ENCODE results near the gene BACH2. TPM values are rescaled to one million over a fixed set of nuclear protein-coding genes. Genes with fewer than 3 reads are reported as not detected.

The BACH2 gene
- total and polyA plus RNA-seq, 4 experiments from 2014 or later = 6.5 to 48.0 (median 25.8) TPM

GRCh38 chr6:90044833-90045381, 251.7 kb downstream of the BACH2 start:
- H3K4me3 Mint-ChIP-seq = no peak overlapping the region
- H3K9me3 Mint-ChIP-seq = no peaks in the 10 kb centered on the region
- no peaks in the 10 kb centered on the region for H3K27me3 Mint-ChIP-seq
- DNase-seq = no peak
- peaks cover 10 to 22% of the 10 kb centered on the region in 2 donors for H3K36me3 Mint-ChIP-seq
- H3K36me3 ChIP-seq (ENCODE audit: insufficient read depth, low read length) = no peaks in the 10 kb centered on the region
- no peak overlapping the region for H3K27ac ChIP-seq (ENCODE audit: low read depth, low read length)
- intact Hi-C loops (cut with micrococcal nuclease) = no loop called here
- ChIA-PET POLR2A (ENCODE audit: partially characterized antibody) (no interaction called here), CTCF (ENCODE audit: partially characterized antibody) (no interaction called here)
- H3K4me1 ChIP-seq (ENCODE audit: insufficient read depth, low read length) = peaks cover 28% of the 10 kb centered on the region
- H3K9me3 ChIP-seq (ENCODE audit: control insufficient read depth in 1 of 2, low read length in 2 of 2) = no peaks in the 10 kb centered on the region
- H3K27ac Mint-ChIP-seq = peak overlapping the region in 1 of 7 donors; percentile 30
- no peaks in the 10 kb centered on the region for H3K27me3 ChIP-seq (ENCODE audit: insufficient read depth, low read length)
- H3K4me1 Mint-ChIP-seq = peaks cover 13 to 18% (median 17%) of the 10 kb centered on the region in 4 donors
- no peak overlapping the region for H3K4me3 ChIP-seq (ENCODE audit: low read length in 2 of 2)

GRCh38 chr6:90044182-90044832, 252.3 kb downstream of the BACH2 start:
- peaks cover 10 to 22% of the 10 kb centered on the region in 2 donors for H3K36me3 Mint-ChIP-seq
- POLR2A ChIA-PET (ENCODE audit: partially characterized antibody) = interaction anchor here (1.1 kb wide), 1 partner anchor 92 kb away, joined by 3 read pairs; no protein-coding TSS in a partner anchor
- no peaks in the 10 kb centered on the region for H3K9me3 Mint-ChIP-seq
- no peak overlapping the region for H3K27ac ChIP-seq (ENCODE audit: low read depth, low read length)
- H3K27me3 ChIP-seq (ENCODE audit: insufficient read depth, low read length) = no peaks in the 10 kb centered on the region
- peaks cover 12 to 17% (median 14%) of the 10 kb centered on the region in 4 donors for H3K4me1 Mint-ChIP-seq
- H3K9me3 ChIP-seq (ENCODE audit: control insufficient read depth in 1 of 2, low read length in 2 of 2) = no peaks in the 10 kb centered on the region
- H3K4me3 Mint-ChIP-seq = no peak overlapping the region
- no peak for DNase-seq
- peaks cover 27% of the 10 kb centered on the region for H3K4me1 ChIP-seq (ENCODE audit: insufficient read depth, low read length)
- H3K27me3 Mint-ChIP-seq = no peaks in the 10 kb centered on the region
- H3K36me3 ChIP-seq (ENCODE audit: insufficient read depth, low read length) = no peaks in the 10 kb centered on the region
- intact Hi-C loops (cut with micrococcal nuclease) = no loop called here
- CTCF ChIA-PET (ENCODE audit: partially characterized antibody) = no interaction called here
- H3K27ac Mint-ChIP-seq = no peak overlapping the region
- H3K4me3 ChIP-seq (ENCODE audit: low read length in 2 of 2) = no peak overlapping the region

DNA sequence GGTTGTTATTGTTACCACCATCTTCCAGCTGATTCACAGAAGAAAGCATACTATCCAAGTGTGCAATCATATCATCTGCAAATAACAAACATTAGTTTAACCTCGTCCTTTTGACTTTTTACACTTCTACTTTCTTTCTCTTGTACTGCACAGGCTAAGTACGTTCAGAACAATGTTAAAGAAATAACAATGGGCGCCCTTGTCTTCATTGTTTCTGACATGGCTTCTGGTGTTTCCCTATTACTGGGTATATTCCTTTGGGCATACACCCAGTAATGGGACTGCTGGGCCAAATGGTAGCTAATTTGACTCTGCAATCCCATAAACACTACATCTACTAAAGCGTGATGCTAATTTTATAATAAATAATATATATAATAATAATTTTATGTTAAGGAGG, 255.7 kb downstream of the BACH2 start:
- Histone ChIP-seq H3K4me1 (ENCODE audit: insufficient read depth, low read length) (peaks cover 29% of the 10 kb centered on the region), H3K27ac (ENCODE audit: low read depth, low read length) (no peak overlapping the region), H3K9me3 (ENCODE audit: control insufficient read depth in 1 of 2, low read length in 2 of 2) (no peaks in the 10 kb centered on the region), H3K4me3 (ENCODE audit: low read length in 2 of 2) (no peak overlapping the region), H3K36me3 (ENCODE audit: insufficient read depth, low read length) (no peaks in the 10 kb centered on the region), H3K27me3 (ENCODE audit: insufficient read depth, low read length) (no peaks in the 10 kb centered on the region)
- ChIA-PET CTCF (ENCODE audit: partially characterized antibody) (no interaction called here), POLR2A (ENCODE audit: partially characterized antibody) (interaction anchor here (0.9 kb wide), 1 partner anchor 8 kb away, joined by 4 read pairs; no protein-coding TSS in a partner anchor)
- Mint-ChIP-seq H3K27ac (peak overlapping the region in 1 of 7 donors; percentile 24), H3K36me3 (peaks cover 7 to 26% of the 10 kb centered on the region in 2 donors), H3K4me1 (peaks cover 19 to 26% (median 22%) of the 10 kb centered on the region in 4 donors), H3K4me3 (no peak overlapping the region), H3K9me3 (no peaks in the 10 kb centered on the region), H3K27me3 (no peaks in the 10 kb centered on the region)
- DNase-seq = no peak
- intact Hi-C loops (cut with micrococcal nuclease) = no loop called here

DNA sequence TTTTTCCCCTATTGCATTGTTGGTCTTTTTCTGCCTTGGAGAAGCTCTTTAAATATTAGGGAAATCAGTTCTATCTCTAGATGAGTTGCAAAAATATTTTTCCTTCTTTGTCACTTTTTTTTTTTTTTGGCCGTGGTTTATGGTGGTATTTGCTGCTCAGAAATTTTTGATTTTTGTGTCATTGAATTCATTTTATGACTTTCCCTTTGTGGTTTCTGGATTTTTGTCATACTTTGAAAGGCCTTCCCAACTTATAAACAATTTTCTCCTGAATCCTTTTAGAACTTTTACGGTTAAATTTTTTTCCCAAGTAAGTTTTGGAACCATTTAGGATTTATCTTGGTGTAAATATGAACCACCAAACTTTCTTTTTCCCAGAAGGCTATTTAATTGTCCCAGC, 256.7 kb downstream of the BACH2 start:
- no peaks in the 10 kb centered on the region for H3K9me3 ChIP-seq (ENCODE audit: control insufficient read depth in 1 of 2, low read length in 2 of 2)
- H3K4me1 ChIP-seq (ENCODE audit: insufficient read depth, low read length) = peaks cover 21% of the 10 kb centered on the region
- ChIA-PET POLR2A (ENCODE audit: partially characterized antibody) (interaction anchor here (0.9 kb wide), 1 partner anchor 9 kb away, joined by 4 read pairs; no protein-coding TSS in a partner anchor), CTCF (ENCODE audit: partially characterized antibody) (no interaction called here)
- H3K27ac ChIP-seq (ENCODE audit: low read depth, low read length) = no peak overlapping the region
- H3K36me3 Mint-ChIP-seq = peaks cover 6 to 23% of the 10 kb centered on the region in 2 donors
- no peak overlapping the region for H3K4me3 Mint-ChIP-seq
- intact Hi-C loops (cut with micrococcal nuclease) = no loop called here
- H3K27me3 ChIP-seq (ENCODE audit: insufficient read depth, low read length) = no peaks in the 10 kb centered on the region
- no peaks in the 10 kb centered on the region for H3K9me3 Mint-ChIP-seq
- H3K36me3 ChIP-seq (ENCODE audit: insufficient read depth, low read length) = no peaks in the 10 kb centered on the region
- H3K4me1 Mint-ChIP-seq = peaks cover 21 to 36% (median 28%) of the 10 kb centered on the region in 4 donors
- no peak overlapping the region for H3K4me3 ChIP-seq (ENCODE audit: low read length in 2 of 2)
- H3K27me3 Mint-ChIP-seq = no peaks in the 10 kb centered on the region
- peak overlapping the region in 1 of 7 donors; percentile 12 for H3K27ac Mint-ChIP-seq
- no peak for DNase-seq

DNA sequence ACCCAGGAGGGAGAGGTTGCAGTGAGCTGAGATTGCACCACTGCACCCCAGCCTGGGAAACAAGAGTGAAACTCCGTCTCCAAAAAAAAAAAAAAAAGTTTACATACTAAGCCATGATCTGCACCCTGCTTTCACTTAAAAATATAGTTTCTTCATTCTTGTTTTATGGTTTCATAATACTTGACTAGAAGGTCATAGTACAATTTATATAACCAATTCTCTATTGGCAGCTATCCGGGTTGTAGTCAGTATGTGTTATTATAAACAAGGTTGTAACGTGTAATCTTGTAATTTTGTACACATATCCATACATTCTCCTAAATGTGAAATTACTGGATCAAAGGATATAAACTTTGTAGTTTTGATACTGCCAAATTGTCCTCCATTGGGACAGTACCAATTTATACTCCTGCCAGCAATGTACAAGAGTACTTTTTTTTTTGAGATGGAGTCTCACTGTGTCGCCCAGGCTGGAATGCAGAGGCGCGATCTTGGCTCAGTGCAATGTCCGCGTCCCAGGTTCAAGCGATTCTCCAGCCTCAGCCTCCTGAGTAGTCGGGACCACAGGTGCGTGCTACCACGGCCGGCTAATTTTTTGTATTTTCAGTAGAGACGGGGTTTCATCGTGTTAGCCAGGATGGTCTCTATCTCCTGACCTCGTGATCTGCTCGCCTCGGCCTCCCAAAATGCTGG, 257.5 kb downstream of the BACH2 start:
- H3K27me3 ChIP-seq (ENCODE audit: insufficient read depth, low read length) = no peaks in the 10 kb centered on the region
- H3K36me3 ChIP-seq (ENCODE audit: insufficient read depth, low read length) = no peaks in the 10 kb centered on the region
- no peak overlapping the region for H3K27ac Mint-ChIP-seq
- intact Hi-C loops (cut with micrococcal nuclease) = no loop called here
- no peak overlapping the region for H3K27ac ChIP-seq (ENCODE audit: low read depth, low read length)
- H3K4me3 Mint-ChIP-seq = no peak overlapping the region
- H3K9me3 Mint-ChIP-seq = no peaks in the 10 kb centered on the region
- H3K4me1 ChIP-seq (ENCODE audit: insufficient read depth, low read length) = peaks cover 17% of the 10 kb centered on the region
- no peaks in the 10 kb centered on the region for H3K9me3 ChIP-seq (ENCODE audit: control insufficient read depth in 1 of 2, low read length in 2 of 2)
- H3K36me3 Mint-ChIP-seq = peaks cover 6 to 23% of the 10 kb centered on the region in 2 donors
- ChIA-PET POLR2A (ENCODE audit: partially characterized antibody) (no interaction called here), CTCF (ENCODE audit: partially characterized antibody) (no interaction called here)
- H3K4me1 Mint-ChIP-seq = peaks cover 23 to 40% (median 32%) of the 10 kb centered on the region in 4 donors
- H3K27me3 Mint-ChIP-seq = no peaks in the 10 kb centered on the region
- no peak for DNase-seq
- H3K4me3 ChIP-seq (ENCODE audit: low read length in 2 of 2) = no peak overlapping the region

DNA sequence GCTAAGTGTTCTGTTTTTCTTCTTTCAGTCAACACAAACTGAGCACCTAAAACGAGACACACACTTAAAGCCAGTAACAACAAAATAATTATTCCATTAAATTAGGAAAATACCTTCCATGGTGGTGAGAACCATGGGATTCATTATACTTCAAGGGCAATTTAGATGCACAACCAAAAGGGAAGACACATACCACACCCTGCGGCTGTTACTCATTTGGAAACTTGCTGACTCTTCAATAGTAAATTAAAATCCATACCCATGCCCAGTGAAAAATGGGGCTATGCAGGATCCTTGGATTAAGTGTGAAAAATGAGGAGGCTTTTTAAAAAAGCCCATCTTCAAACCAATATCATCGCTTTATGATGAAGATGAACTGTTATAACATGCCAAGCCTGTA, 259.7 kb downstream of the BACH2 start:
- H3K4me1 ChIP-seq (ENCODE audit: insufficient read depth, low read length) = peaks cover 14% of the 10 kb centered on the region
- Mint-ChIP-seq H3K4me1 (peaks cover 28 to 53% (median 38%) of the 10 kb centered on the region in 4 donors), H3K27me3 (no peaks in the 10 kb centered on the region), H3K27ac (peak overlapping the region in 5 of 7 donors; percentile 38 to 84 (median 72)), H3K4me3 (no peak overlapping the region), H3K36me3 (peaks cover 6 to 29% of the 10 kb centered on the region in 2 donors), H3K9me3 (peaks cover 0 to 7% (median 1%) of the 10 kb centered on the region in 8 donors)
- CTCF ChIA-PET (ENCODE audit: partially characterized antibody) = no interaction called here
- no peak for DNase-seq
- no peaks in the 10 kb centered on the region for H3K9me3 ChIP-seq (ENCODE audit: control insufficient read depth in 1 of 2, low read length in 2 of 2)
- intact Hi-C loops (cut with micrococcal nuclease) = no loop called here
- POLR2A ChIA-PET (ENCODE audit: partially characterized antibody) = no interaction called here
- no peaks in the 10 kb centered on the region for H3K36me3 ChIP-seq (ENCODE audit: insufficient read depth, low read length)
- H3K27me3 ChIP-seq (ENCODE audit: insufficient read depth, low read length) = no peaks in the 10 kb centered on the region
- no peak overlapping the region for H3K4me3 ChIP-seq (ENCODE audit: low read length in 2 of 2)
- H3K27ac ChIP-seq (ENCODE audit: low read depth, low read length) = no peak overlapping the region

DNA sequence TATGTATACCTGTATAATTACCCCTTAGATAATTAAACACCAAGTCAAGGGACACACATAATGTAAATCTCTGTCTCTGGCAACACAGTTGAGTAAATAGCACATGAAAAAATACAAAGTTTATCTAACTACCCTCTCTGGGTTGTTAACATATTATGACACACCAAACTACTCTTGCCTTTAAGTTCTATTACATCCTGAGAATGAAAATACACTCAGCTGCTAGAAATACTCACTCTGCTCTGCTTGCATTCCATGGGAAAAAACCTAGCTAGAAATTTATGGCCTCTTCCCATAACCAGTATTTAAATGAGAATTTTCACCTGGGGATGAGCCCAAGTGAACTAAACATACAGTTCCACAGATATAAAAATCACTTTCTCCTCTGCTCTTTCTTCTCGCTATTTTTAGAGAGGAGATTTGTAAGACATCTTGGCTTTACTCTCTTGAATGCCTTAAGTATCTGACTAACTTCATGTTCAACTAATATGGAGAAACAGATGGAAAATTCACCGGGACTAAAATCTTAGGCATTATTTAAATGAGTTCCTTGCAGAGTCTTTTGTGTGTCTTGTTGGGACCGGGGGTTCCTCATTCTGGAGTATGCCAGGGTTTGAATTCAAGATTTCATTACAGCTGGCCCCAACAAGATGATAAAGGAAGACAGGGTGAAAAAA, 261.5 kb downstream of the BACH2 start:
- POLR2A ChIA-PET (ENCODE audit: partially characterized antibody) = no interaction called here
- peaks cover 29 to 58% (median 40%) of the 10 kb centered on the region in 4 donors for H3K4me1 Mint-ChIP-seq
- no peak for DNase-seq

More for the DNA sequence above, 261.5 kb downstream of the BACH2 start:
- Mint-ChIP-seq H3K36me3 (peaks cover 6 to 22% of the 10 kb centered on the region in 2 donors), H3K4me3 (no peak overlapping the region), H3K9me3 (peaks cover 0 to 7% (median 1%) of the 10 kb centered on the region in 8 donors), H3K27me3 (no peaks in the 10 kb centered on the region), H3K27ac (peak overlapping the region in 3 of 7 donors; percentile 13 to 63 (median 24))
- no peaks in the 10 kb centered on the region for H3K9me3 ChIP-seq (ENCODE audit: control insufficient read depth in 1 of 2, low read length in 2 of 2)
- CTCF ChIA-PET (ENCODE audit: partially characterized antibody) = no interaction called here
- no peak overlapping the region for H3K27ac ChIP-seq (ENCODE audit: low read depth, low read length)
- H3K4me1 ChIP-seq (ENCODE audit: insufficient read depth, low read length) = peaks cover 15% of the 10 kb centered on the region
- intact Hi-C loops (cut with micrococcal nuclease) = no loop called here
- no peaks in the 10 kb centered on the region for H3K36me3 ChIP-seq (ENCODE audit: insufficient read depth, low read length)
- H3K27me3 ChIP-seq (ENCODE audit: insufficient read depth, low read length) = no peaks in the 10 kb centered on the region
- H3K4me3 ChIP-seq (ENCODE audit: low read length in 2 of 2) = no peak overlapping the region
